HG03135 (cell line): ENCODE data around the gene MAST1.
"Not testable (repeated sequence)": the region's sequence is repeated elsewhere in the genome, so short reads cannot be mapped to it uniquely, and the experiment has no call there.

Experiments used
- ATAC-seq: cut with Tn5 transposase; IDR thresholded peaks from one replicate; pipeline ENCODE4 v1.9.1; 2021; ENCODE audit warnings: mild to moderate bottlenecking, moderate library complexity; ENCODE audit not compliant: unreplicated experiment

MAST1 gene

GRCh38 chr19:12838182-12838885 is at the start of gene MAST1:
Gene MAST1 (plus strand): TSS chr19:12838515. CDS start chr19:12838573, 58 bp downstream.
- no peak for ATAC-seq

- ATAC-seq, result no peak
Measured at GRCh38 chr19:12788682-12789097, 49.6 kb upstream of the MAST1 start.

- no peak for ATAC-seq
Measured at GRCh38 chr19:12789098-12789903, 49.0 kb upstream of the MAST1 start.

- ATAC-seq, result peak; percentile 46
Measured at GRCh38 chr19:12789904-12790619, 48.3 kb upstream of the MAST1 start.

GRCh38 chr19:12790628-12791344 is 47.5 kb upstream of the MAST1 start:
- ATAC-seq, result no peak

GRCh38 chr19:12791345-12792050 is 46.8 kb upstream of the MAST1 start, which contains the start of gene JUNB:
Gene JUNB (plus strand): TSS chr19:12791486. CDS start chr19:12791772, 286 bp downstream.
- peak; percentile 31 for ATAC-seq

- no peak for ATAC-seq
Measured at GRCh38 chr19:12792051-12792852, 46.1 kb upstream of the MAST1 start.

GRCh38 chr19:12792853-12793289 is 45.4 kb upstream of the MAST1 start:
- no peak for ATAC-seq

GRCh38 chr19:12793290-12794195 is 44.8 kb upstream of the MAST1 start:
- peak; percentile 21 for ATAC-seq

GRCh38 chr19:12794196-12794941 is 43.9 kb upstream of the MAST1 start:
- no peak for ATAC-seq

- ATAC-seq, result no peak
Measured at GRCh38 chr19:12794971-12795381, 43.3 kb upstream of the MAST1 start.

- ATAC-seq, result no peak
Measured at GRCh38 chr19:12796146-12797071, 41.9 kb upstream of the MAST1 start.

GRCh38 chr19:12797141-12797587 is 41.2 kb upstream of the MAST1 start:
- ATAC-seq, result no peak

- not testable (repeated sequence) for ATAC-seq
Measured at GRCh38 chr19:12797607-12798006, 40.7 kb upstream of the MAST1 start.

- ATAC-seq, result no peak
Measured at GRCh38 chr19:12799742-12800465, 38.4 kb upstream of the MAST1 start.

- ATAC-seq, result no peak
Measured at GRCh38 chr19:12800466-12800770, 37.9 kb upstream of the MAST1 start.
